GM21786 (cell line): ENCODE data around the gene DDX4.

Source experiments
- ATAC-seq: cut with Tn5 transposase; IDR thresholded peaks from one replicate; pipeline ENCODE4 v1.9.1; 2021; ENCODE audit not compliant: unreplicated experiment

DDX4 gene

DNA sequence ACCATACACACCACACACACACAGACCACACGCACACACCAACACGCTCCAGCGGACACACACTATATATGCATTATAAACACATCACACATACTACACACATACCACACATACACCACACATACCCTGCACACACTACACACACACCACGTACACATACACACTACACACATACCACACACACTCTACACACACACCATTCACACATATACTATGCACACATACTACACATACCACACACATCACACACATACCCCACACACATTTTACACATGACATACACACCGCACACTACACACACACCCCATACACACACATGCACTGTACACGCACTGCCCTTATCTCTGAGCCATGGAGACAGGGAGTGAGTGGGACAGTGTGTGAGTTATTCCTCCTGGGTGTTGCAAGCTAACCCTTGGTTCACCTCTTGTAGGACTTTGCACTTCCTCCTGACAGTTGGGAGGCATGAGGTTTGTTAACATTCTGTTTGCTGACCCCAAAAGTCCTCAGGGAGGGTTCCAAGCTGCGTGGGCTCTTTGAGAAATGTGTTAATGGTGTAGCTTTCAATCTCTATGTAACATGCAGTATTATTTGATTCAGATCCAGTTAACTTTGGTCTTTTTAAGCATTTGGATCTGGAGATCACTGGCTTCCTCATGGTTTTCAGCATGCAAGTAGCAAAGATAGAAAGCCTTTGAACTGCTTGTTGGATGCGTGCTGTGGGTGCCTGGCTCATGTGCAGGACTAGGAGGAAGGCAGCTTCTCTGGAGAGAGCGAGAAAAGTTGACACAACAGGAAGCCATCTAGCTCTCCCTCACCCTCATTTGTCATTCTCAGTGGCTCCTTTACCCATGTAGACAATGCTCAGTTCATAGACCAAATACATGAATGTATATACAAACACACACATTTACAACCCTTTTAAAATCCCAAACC, 127.0 kb downstream of the DDX4 start:
- no peak for ATAC-seq

DNA sequence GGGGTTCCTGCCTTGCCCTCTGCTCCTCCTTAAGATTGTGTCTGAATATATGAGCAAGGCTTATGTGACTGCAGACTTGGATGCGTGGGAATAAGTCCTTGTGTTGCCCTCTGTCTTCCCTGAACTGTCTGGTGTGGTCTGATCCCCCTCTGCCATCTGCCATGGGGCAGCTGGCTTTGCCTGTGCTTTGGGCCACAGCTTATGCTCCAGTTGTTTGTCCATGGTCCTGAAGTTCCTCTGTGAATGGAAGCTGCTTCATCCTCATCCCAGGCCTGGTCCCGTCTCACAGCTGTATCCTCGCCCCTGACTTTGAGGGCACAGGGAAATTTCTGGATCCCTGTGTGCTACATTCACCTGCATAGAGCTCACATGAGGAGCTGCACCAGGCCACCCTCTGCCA, 128.0 kb downstream of the DDX4 start:
- no peak for ATAC-seq

DNA sequence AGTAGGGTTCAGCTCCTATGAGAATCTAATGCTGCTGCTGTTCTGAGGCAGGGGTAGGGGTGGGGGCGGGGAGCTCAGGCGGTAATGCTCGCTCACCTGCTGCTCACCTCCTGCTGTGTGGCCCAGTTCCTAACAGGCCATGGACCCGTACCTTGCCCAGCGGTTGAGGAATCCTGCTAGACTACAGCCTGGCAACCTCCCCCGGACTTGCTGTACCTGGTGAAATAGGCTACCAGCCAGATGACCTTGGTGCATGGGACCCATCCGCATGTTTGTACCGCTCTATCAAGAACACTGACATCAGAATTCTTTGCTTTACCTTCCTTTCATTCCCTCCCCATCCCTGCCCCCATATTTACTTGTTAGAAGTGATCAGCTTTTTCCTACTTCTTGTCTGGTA, 128.6 kb downstream of the DDX4 start:
- ATAC-seq = no peak
